ENCODE measurements around the gene AKR1C2. TPM values are rescaled to one million over a fixed set of nuclear protein-coding genes. Genes with fewer than 3 reads are reported as not detected.
"Not testable (repeated sequence)": the region's sequence is repeated elsewhere in the genome, so short reads cannot be mapped to it uniquely, and the experiment has no call there.

The AKR1C2 gene
- total RNA-seq, 3 donors from 2014 or later (not counting 1 experiment from before 2014, with no cell fraction given), result not detected

GRCh38 chr10:4941540-4942330 lies 61.9 kb downstream of the AKR1C2 start:
- no peak overlapping the region for H3K27ac ChIP-seq (ENCODE audit: low read length)
- peaks cover 0 to 4% of the 10 kb centered on the region in 2 donors for H3K27me3 Mint-ChIP-seq (ENCODE audit: low read depth in 2 of 2)
- no peak for ATAC-seq
- 75% methylated on average over 5 of the region's 5 CpGs for whole genome bisulfite sequencing (ENCODE audit: insufficient coverage)
- H3K36me3 ChIP-seq (ENCODE audit: control insufficient read depth, insufficient read depth, low read length), result no peaks in the 10 kb centered on the region
- no peaks in the 10 kb centered on the region for H3K36me3 Mint-ChIP-seq
- H3K4me1 ChIP-seq (ENCODE audit: control insufficient read depth, insufficient read depth, low read length), result no peaks in the 10 kb centered on the region
- peaks cover 6 to 7% of the 10 kb centered on the region in 2 donors for H3K4me1 Mint-ChIP-seq
- TF ChIP-seq, protein P1, sequence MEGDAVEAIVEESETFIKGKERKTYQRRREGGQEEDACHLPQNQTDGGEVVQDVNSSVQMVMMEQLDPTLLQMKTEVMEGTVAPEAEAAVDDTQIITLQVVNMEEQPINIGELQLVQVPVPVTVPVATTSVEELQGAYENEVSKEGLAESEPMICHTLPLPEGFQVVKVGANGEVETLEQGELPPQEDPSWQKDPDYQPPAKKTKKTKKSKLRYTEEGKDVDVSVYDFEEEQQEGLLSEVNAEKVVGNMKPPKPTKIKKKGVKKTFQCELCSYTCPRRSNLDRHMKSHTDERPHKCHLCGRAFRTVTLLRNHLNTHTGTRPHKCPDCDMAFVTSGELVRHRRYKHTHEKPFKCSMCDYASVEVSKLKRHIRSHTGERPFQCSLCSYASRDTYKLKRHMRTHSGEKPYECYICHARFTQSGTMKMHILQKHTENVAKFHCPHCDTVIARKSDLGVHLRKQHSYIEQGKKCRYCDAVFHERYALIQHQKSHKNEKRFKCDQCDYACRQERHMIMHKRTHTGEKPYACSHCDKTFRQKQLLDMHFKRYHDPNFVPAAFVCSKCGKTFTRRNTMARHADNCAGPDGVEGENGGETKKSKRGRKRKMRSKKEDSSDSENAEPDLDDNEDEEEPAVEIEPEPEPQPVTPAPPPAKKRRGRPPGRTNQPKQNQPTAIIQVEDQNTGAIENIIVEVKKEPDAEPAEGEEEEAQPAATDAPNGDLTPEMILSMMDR (IDR thresholded peaks at IDR 0.05), result no peak
- H3K9me3 Mint-ChIP-seq, result no peaks in the 10 kb centered on the region
- intact Hi-C loops (cut with micrococcal nuclease), result no loop called here
- H3K4me3 Mint-ChIP-seq, result no peak overlapping the region
- no peaks in the 10 kb centered on the region for H3K9me3 ChIP-seq (ENCODE audit: control insufficient read depth, insufficient read depth, low read length)
- no peak overlapping the region for H3K27ac Mint-ChIP-seq
- no peak for DNase-seq
- H3K4me3 ChIP-seq (ENCODE audit: low read length), result no peak overlapping the region
- H3K27me3 ChIP-seq (ENCODE audit: control insufficient read depth, insufficient read depth, low read length), result no peaks in the 10 kb centered on the region

DNA sequence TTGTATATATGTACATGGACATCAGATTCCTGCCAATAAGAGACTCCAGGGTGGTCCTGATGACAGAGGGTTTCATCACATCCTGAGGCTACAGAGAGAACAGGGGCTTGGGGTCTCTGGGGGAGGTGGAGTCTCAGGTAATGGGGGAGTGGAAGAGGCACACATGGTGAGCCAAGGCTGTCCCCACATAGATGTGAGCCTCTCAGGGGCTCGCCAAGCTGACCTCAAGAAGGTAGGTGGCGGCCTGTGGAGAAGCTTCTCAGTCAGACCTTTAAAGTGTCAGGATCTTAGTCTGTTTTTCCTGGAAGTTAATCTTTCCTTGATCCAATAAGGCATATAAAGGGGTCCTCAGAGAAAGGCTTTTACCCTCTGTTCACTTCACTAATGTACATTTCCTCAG lies 62.7 kb downstream of the AKR1C2 start:
- H3K27ac ChIP-seq (ENCODE audit: low read length); H3K4me1 Mint-ChIP-seq; H3K4me3 Mint-ChIP-seq; intact Hi-C loops (cut with micrococcal nuclease); ATAC-seq; DNase-seq; H3K9me3 Mint-ChIP-seq; H3K4me3 ChIP-seq (ENCODE audit: low read length); H3K27me3 ChIP-seq (ENCODE audit: control insufficient read depth, insufficient read depth, low read length); H3K36me3 ChIP-seq (ENCODE audit: control insufficient read depth, insufficient read depth, low read length); H3K27ac Mint-ChIP-seq; H3K4me1 ChIP-seq (ENCODE audit: control insufficient read depth, insufficient read depth, low read length); H3K27me3 Mint-ChIP-seq (ENCODE audit: low read depth in 2 of 2); H3K9me3 ChIP-seq (ENCODE audit: control insufficient read depth, insufficient read depth, low read length); H3K36me3 Mint-ChIP-seq: not testable (repeated sequence)
- WGBS (ENCODE audit: insufficient coverage), result 86% methylated on average over 2 of the region's 2 CpGs

DNA sequence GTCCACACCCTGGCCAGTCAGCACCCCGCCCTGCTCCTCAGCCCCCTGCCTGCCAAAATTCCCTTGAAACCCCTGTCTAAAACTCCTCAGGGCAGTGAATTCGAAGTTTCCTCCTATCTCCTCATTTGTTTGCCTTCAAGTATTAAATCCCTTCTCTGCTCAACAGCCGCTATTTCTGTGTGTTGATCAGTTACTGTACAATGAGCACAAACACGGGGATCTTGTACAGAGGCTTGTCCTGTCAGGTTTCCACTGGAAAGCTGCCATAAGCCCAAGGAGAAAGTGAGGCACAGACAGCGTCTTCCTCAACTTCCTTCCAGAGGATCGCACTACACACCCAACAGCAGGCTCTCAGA lies 63.6 kb downstream of the AKR1C2 start:
- WGBS (ENCODE audit: insufficient coverage), result 65% methylated on average over 4 of the region's 6 CpGs
- not testable (repeated sequence) for ATAC-seq

DNA sequence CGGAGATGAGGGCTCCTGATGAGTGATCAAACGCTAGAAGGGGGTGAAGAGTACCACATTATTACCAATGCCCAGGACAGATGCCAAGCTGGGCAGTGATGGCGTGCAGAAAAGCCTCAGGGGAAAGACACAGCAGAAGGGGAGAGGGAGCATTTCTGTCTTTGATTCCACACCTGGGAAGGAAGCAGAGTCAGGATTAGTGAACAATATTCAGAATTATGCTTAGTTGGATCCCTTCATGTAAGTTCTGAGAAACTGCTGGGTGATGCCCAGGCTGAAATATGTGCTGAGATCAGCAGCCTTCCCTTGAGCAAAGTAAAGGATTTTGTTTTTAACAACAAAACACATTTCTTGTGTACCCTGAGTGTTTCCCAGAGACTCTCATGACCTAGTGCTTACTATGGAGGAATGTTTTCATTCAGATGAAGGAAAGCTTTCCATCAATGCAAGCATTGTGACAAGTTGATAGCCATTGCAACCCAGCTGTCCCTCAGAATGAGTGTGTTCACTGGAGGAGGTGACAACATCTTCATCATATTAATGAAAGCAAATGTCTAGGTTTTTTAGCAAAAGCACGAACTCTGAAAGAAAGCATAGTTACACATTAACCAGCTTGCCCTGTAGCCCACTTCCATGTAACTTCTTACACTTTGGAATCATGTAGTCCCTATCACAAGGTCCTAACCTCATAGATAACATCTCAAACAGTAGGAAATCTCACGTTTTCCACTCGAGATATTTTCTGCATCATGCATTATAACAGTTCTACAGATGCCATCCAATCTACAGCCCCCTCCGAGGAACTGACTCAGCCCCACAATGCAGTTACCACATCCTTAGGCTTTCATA lies 64.2 kb downstream of the AKR1C2 start:
- intact Hi-C loops (cut with micrococcal nuclease), result no loop called here
- Mint-ChIP-seq H3K36me3 (no peaks in the 10 kb centered on the region), H3K4me3 (no peak overlapping the region), H3K9me3 (no peaks in the 10 kb centered on the region), H3K4me1 (peaks cover 6 to 7% of the 10 kb centered on the region in 2 donors), H3K27me3 (ENCODE audit: low read depth in 2 of 2) (peaks cover 0 to 4% of the 10 kb centered on the region in 2 donors), H3K27ac (no peak overlapping the region)
- no peaks in the 10 kb centered on the region for H3K4me1 ChIP-seq (ENCODE audit: control insufficient read depth, insufficient read depth, low read length)
- DNase-seq (no peak), ATAC-seq (no peak)
- no peak overlapping the region for H3K4me3 ChIP-seq (ENCODE audit: low read length)
- TF ChIP-seq, protein P1 (IDR thresholded peaks at IDR 0.05), result no peak
- H3K27me3 ChIP-seq (ENCODE audit: control insufficient read depth, insufficient read depth, low read length), result no peaks in the 10 kb centered on the region
- H3K9me3 ChIP-seq (ENCODE audit: control insufficient read depth, insufficient read depth, low read length), result no peaks in the 10 kb centered on the region
- no peak overlapping the region for H3K27ac ChIP-seq (ENCODE audit: low read length)
- 75% methylated on average over 7 of the region's 7 CpGs for WGBS (ENCODE audit: insufficient coverage)
- H3K36me3 ChIP-seq (ENCODE audit: control insufficient read depth, insufficient read depth, low read length), result no peaks in the 10 kb centered on the region

More for the DNA sequence above, 63.6 kb downstream of the AKR1C2 start:
- H3K4me1 Mint-ChIP-seq; H3K36me3 ChIP-seq (ENCODE audit: control insufficient read depth, insufficient read depth, low read length); H3K9me3 Mint-ChIP-seq; intact Hi-C loops (cut with micrococcal nuclease); H3K27me3 ChIP-seq (ENCODE audit: control insufficient read depth, insufficient read depth, low read length); H3K4me3 Mint-ChIP-seq; H3K27ac Mint-ChIP-seq; H3K27ac ChIP-seq (ENCODE audit: low read length); H3K27me3 Mint-ChIP-seq (ENCODE audit: low read depth in 2 of 2); H3K36me3 Mint-ChIP-seq; H3K4me1 ChIP-seq (ENCODE audit: control insufficient read depth, insufficient read depth, low read length); DNase-seq; H3K4me3 ChIP-seq (ENCODE audit: low read length); H3K9me3 ChIP-seq (ENCODE audit: control insufficient read depth, insufficient read depth, low read length): not testable (repeated sequence)

Other genes starting within 250 kb of the AKR1C2 start
- 1 to 10 TPM in 2 of 3 donors, under 1 TPM in 1; 0.56 to 4.0 (median 3.7) TPM for gene AKR1E2, start 177.7 kb downstream of the AKR1C2 start, total RNA-seq
- gene AKR1C1, start 40.4 kb downstream of the AKR1C2 start, total RNA-seq, result under 1 TPM; 0.16 to 0.93 (median 0.63) TPM
- gene AKR1C3, start 90.6 kb upstream of the AKR1C2 start, total RNA-seq, result 100 to 1,000 TPM in 2 of 3 donors, 10 to 100 TPM in 1; 77.5 to 140 (median 137) TPM
- 1 to 10 TPM; 4.1 to 7.2 (median 4.1) TPM for gene AKR1C8, start 181.3 kb upstream of the AKR1C2 start, total RNA-seq
- gene AKR1C4, start 193.0 kb upstream of the AKR1C2 start, total RNA-seq, result not detected

Measured in natural killer cell (primary cell).